CD4-positive, alpha-beta T cell treated with Interferon alpha-2 for 1 hour (primary cell): ENCODE data around the gene TEP1.
A peak's percentile ranks its signal among the peaks of the same experiment; 100 is the strongest.

Source experiments
- DNase-seq, 2 donors: peaks; one replicate each; pipeline ENCODE4 v3.0.0-alpha.2; 2020 to 2022

TEP1 gene

DNA sequence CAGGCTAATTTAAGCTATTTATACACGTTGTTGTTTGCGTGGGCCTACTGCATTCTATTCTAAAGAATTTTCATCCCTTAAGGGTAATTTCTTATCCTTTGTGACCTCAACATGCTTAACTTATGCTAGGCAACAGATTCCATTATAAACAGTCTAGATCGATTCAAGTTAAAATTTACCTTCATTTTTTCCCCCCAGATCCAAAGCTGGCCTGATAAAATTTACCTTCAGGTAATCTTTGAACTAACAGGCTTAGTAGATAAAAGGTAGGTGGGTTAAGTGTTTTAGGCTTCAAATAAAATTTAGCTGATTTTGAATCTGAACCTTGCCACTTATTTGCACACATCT, 79.8 kb downstream of the TEP1 start:
- DNase-seq, result no peak

DNA sequence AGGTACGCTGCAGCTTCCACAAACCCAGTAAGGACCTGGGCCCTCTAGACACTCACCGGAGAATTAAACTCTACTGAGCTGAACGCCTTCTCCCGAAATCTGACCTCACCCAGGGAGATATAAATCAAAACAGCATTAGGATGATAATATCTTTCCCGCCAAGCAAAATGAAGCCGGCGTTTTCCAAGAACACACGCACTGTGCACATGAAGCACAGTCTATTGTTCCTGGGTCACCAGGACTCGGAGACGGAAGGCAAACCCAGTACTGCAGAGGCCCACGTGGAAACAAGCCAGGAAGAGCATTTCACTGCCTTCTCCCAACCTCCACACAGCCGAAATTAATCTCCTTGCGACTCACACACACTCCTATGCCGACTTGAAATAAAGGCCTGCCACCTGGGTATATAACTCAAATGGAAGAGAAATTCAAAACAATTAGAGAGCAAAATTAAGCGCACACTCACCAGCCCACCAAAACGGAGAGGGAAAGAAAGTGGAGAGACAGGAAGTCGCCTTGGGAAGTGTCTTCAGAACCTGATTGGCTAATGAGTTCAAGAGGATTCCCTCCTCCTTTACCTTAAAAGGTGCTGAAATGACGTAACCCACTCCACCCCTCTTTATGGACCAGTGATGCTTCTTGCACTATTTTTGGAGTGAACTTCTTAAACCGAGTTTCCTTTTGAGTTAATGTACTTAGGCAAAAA, 80.4 kb downstream of the TEP1 start, which contains the start of gene CCNB1IP1:
Gene CCNB1IP1 (minus strand): TSS at position 492 of the 706 bp plus-strand sequence. CDS start 16,756 bp downstream, outside the sequence.
- DNase-seq, result peak; percentile 57 to 84

DNA sequence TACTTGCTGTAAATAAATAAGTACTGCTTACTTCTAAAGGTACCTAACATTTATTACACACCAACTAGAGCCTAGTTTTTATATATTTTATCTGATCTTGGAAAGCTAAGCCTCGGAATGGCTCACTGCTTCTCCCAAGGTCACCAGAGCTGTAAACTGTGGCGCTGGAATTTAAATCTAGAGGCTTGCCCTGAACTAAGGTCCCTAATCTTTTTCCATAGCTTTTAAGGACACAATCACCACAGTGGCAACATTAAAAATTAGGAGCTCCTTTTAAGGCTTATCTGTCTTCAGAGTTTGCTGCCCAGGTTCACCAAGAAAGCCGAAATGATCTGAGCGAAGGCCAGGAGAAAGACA, 80.9 kb downstream of the TEP1 start:
- DNase-seq, result no peak

DNA sequence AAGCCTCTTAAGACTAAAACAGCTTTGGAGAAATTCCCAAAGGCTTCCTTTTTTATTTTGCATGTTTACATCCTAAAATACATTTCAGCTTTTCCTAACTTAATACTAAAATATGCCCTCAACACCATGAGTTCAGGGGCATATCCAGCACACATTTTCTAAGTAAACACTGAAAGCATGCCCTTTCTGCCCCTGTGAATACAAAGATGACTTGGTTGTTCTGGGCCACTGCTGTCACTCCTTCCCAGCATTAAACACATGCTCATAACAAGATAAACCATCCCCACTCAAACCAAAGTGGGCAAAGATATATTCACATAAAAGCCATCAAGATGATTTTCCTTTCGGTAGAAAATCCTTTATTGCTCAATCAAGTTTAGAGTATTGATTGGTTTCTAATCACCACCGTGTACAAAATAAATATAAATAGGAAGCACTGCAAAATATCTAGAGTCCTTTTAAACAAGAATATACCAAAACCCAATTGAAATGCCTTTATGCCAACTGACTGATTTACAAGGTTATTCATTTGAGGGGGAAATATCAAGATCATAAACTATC, 82.2 kb downstream of the TEP1 start:
- DNase-seq, result no peak

DNA sequence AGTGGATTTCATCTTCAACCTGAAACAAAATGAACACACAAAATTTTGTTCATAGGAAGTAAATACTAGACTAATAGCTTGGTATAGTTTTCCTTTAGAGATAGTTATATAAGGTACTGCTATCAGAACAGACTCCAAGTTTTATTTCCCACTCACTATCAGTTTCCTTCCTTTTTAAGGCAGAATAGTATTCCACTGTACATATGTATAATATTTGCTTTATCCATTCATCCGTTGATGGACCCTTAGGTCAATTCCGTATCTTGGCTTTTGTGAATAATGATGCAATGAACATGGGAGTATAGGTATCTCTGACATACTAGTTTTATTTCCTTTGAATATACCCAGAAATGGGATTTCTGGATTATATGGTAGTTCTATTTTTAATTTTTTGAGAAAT, 83.9 kb downstream of the TEP1 start:
- no peak for DNase-seq

DNA sequence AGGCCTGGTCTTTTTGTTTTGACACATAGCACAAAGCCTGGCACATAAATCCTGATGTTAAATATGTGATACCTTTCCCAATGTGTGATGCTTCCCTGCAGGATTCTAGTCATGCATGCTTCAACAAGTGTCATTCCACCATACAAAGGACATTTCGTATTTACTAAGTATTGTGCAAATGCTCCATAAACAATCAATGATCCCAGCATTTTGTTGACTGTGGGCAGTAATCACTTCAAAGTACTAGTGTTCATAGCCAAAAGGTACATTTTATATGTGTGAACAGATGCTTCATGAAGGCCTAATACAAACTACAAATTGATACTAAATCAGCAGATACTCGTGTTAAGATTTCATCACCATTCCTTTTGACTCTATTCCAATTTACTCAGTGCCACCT, 84.6 kb downstream of the TEP1 start:
- DNase-seq, result no peak

DNA sequence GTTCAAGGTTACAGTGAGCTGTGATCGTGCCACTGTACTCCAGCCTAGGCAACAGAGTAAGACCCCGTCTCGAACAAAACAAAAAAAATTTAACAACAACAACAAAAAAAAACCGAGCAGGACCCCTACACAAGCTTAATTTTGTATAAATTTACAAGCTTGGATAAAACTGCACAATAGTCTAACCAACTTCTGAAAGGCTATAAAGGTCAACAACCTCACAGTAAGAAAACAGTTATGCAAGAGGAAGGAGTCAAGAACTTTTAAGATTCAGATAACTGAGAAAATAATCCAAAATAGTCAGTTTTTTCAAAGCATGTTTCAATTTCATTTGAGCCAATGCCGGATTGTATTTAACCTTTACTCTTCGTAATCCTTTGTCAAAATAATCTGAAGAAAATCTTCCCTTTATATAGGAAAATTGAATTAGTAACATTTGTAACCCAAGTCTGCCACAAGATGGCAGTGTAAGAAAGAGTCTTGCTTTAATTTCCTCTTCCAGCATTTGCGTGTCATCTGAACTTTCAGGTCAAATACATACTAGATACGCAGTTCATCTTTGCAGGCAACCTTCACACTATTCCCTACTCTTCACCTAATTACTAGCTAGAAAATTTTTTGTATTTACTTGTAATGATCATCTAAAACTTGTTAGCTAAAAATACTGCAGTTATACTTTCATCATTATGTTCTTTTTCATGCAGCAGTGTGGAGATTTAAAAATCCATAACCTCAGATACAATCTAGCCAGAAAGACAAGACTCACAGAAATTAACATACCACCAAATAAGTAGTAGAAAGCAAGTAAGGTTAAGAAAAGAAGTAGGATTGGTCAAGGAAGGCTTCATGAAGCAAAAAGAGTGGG, 86.1 kb downstream of the TEP1 start:
- peak; percentile 27 to 80 for DNase-seq

DNA sequence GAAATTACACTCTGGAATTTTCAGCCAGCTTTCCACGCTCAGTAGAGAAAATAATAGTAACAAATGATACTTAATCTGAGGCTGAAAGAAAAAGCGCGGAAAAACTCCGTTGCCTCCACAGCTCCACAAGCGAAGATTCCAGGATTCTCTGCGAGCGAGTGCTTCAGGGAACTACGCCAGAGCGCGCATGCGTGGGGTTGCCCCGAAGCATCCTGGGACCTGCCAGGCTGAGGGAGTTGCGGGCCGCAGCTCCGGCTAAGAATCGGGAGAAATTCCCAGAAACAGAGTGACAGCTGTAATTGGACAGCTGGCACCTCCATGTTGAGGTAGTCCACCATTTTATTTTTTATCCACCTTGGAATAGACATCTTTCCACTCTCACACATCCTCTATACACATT, 95.6 kb downstream of the TEP1 start:
- DNase-seq, result no peak
